DMS114 treated with DMSO at 0.1 percent for 48 hours (cell line): ENCODE results near the gene SLC29A3.
"Not testable (repeated sequence)": the region's sequence is repeated elsewhere in the genome, so short reads cannot be mapped to it uniquely, and the experiment has no call there.

Source experiments
- DNase-seq: peaks from one replicate; lab custom pipeline; 2025; ENCODE audit not compliant: unreplicated experiment; lab: John Stamatoyannopoulos, UW

SLC29A3 gene

GRCh38 chr10:71283876-71284275 lies 35.2 kb upstream of the SLC29A3 start:
- no peak for DNase-seq

- DNase-seq = no peak
These were observed 34.4 kb upstream of the SLC29A3 start for GRCh38 chr10:71284544-71285179.

- DNase-seq = peak; percentile 17
These were observed 33.9 kb upstream of the SLC29A3 start for GRCh38 chr10:71285180-71285545.

- DNase-seq = no peak
These were observed 33.1 kb upstream of the SLC29A3 start for GRCh38 chr10:71285986-71286385.

GRCh38 chr10:71286521-71287294 lies 32.4 kb upstream of the SLC29A3 start:
- no peak for DNase-seq

GRCh38 chr10:71287456-71287855 lies 31.6 kb upstream of the SLC29A3 start:
- no peak for DNase-seq

GRCh38 chr10:71288461-71288860 lies 30.6 kb upstream of the SLC29A3 start:
- no peak for DNase-seq

- DNase-seq = no peak
These were observed 29.5 kb upstream of the SLC29A3 start for GRCh38 chr10:71289421-71290130.

- DNase-seq = no peak
These were observed 28.7 kb upstream of the SLC29A3 start for GRCh38 chr10:71290331-71290730.

- no peak for DNase-seq
These were observed 28.1 kb upstream of the SLC29A3 start for GRCh38 chr10:71290806-71291527.

GRCh38 chr10:71291528-71291900 lies 27.5 kb upstream of the SLC29A3 start:
- no peak for DNase-seq

GRCh38 chr10:71292624-71293445 lies 26.2 kb upstream of the SLC29A3 start:
- no peak for DNase-seq

GRCh38 chr10:71293446-71294084 lies 25.5 kb upstream of the SLC29A3 start:
- DNase-seq = no peak

GRCh38 chr10:71294091-71294561 lies 24.9 kb upstream of the SLC29A3 start:
- no peak for DNase-seq

GRCh38 chr10:71294856-71295255 lies 24.2 kb upstream of the SLC29A3 start:
- no peak for DNase-seq

- no peak for DNase-seq
These were observed 23.4 kb upstream of the SLC29A3 start for GRCh38 chr10:71295641-71296040.

GRCh38 chr10:71296086-71296485 lies 23.0 kb upstream of the SLC29A3 start:
- no peak for DNase-seq

GRCh38 chr10:71296811-71297210 lies 22.2 kb upstream of the SLC29A3 start:
- DNase-seq = not testable (repeated sequence)

- DNase-seq = no peak
These were observed 21.7 kb upstream of the SLC29A3 start for GRCh38 chr10:71297343-71297742.
